Common myeloid progenitor, CD34-positive (primary cell): ENCODE measurements around the gene POLR2J2. TPM values are rescaled to one million over a fixed set of nuclear protein-coding genes. Genes with fewer than 3 reads are reported as not detected.
A peak's percentile ranks its signal among the peaks of the same experiment; 100 is the strongest.
"Not testable (repeated sequence)": the region's sequence is repeated elsewhere in the genome, so short reads cannot be mapped to it uniquely, and the experiment has no call there.

Source experiments
- CTCF ChIA-PET: fragments of 350-600 bp; sonication (Branson Sonifier 250); formaldehyde crosslinking; loops from one replicate; lab custom pipeline; 2021; ENCODE audit warnings: antibody characterized with exemption; lab: Charles Lee
- POLR2A ChIA-PET: fragments of 350-600 bp; sonication (Branson Sonifier 250); formaldehyde crosslinking; loops from one replicate; lab custom pipeline; 2021; ENCODE audit warnings: antibody characterized with exemption; lab: Charles Lee
- DNase-seq, 3 donors: peaks; one replicate each; pipeline versions ENCODE4 v3.0.0 to v3.0.0-alpha.2; 2013
- H3K27ac ChIP-seq, 2 experiments: 1 replicate in 1 of 2; 2 replicates in 1 of 2; pipeline ENCODE4 v1.7.0; 2013; ENCODE audit warnings: inconsistent platforms in 2 of 2, low read length in 2 of 2, mild to moderate bottlenecking in 2 of 2, low read depth in 1 of 2, moderate library complexity in 1 of 2; ENCODE audit not compliant: severe bottlenecking in 2 of 2, insufficient read depth in 1 of 2, poor library complexity in 1 of 2
- H3K27me3 ChIP-seq, 5 experiments: replicated peaks in 2 of 5; 1 replicate in 3 of 5; 2 replicates in 2 of 5; pipeline versions ENCODE4 v1.6.1 to v1.7.0; 2013; ENCODE audit warnings: low read length in 4 of 5, mild to moderate bottlenecking in 2 of 5, moderate library complexity in 2 of 5, inconsistent platforms in 1 of 5; ENCODE audit not compliant: insufficient read depth in 5 of 5, control insufficient read depth in 4 of 5
- H3K36me3 ChIP-seq, 4 experiments: 1 replicate in 2 of 4; 2 replicates in 2 of 4; pipeline versions ENCODE4 v1.6.1 to v1.7.0; 2013; ENCODE audit warnings: low read length in 3 of 4, control low read depth in 1 of 4, mild to moderate bottlenecking in 1 of 4; ENCODE audit not compliant: control insufficient read depth in 4 of 4, insufficient read depth in 4 of 4
- H3K4me1 ChIP-seq, 4 experiments: 1 replicate in 3 of 4; 2 replicates in 1 of 4; pipeline versions ENCODE4 v1.6.1 to v1.7.1; 2013; ENCODE audit warnings: low read length in 3 of 4, mild to moderate bottlenecking in 3 of 4, control low read depth in 1 of 4, inconsistent platforms in 1 of 4, moderate library complexity in 1 of 4; ENCODE audit not compliant: control insufficient read depth in 4 of 4, insufficient read depth in 4 of 4; ENCODE audit errors: control extremely low read depth in 1 of 4
- H3K4me3 ChIP-seq, 7 experiments: 1 replicate in 4 of 7; 2 replicates in 3 of 7; pipeline versions ENCODE4 v1.5.1 to v1.7.0; 2013; ENCODE audit warnings: mild to moderate bottlenecking in 7 of 7, low read length in 6 of 7, moderate library complexity in 6 of 7, inconsistent platforms in 2 of 7, low read depth in 2 of 7, control low read depth in 1 of 7; ENCODE audit not compliant: insufficient read depth in 4 of 7, control insufficient read depth in 1 of 7; ENCODE audit errors: extremely low read depth in 1 of 7
- H3K9me3 ChIP-seq, 5 experiments: 1 replicate in 4 of 5; 2 replicates in 1 of 5; pipeline versions ENCODE4 v1.6.1 to v1.7.1; 2013; ENCODE audit warnings: low read length in 4 of 5, mild to moderate bottlenecking in 2 of 5, inconsistent platforms in 1 of 5, low read depth in 1 of 5, moderate library complexity in 1 of 5; ENCODE audit not compliant: control insufficient read depth in 4 of 5, insufficient read depth in 2 of 5; ENCODE audit errors: control extremely low read depth in 1 of 5
- WGBS: methylation state at CpG from one replicate; pipeline ENCODE4 v1.1.5; 2013; ENCODE audit not compliant: insufficient coverage; 5-methylcytosine and 5-hydroxymethylcytosine counted together
- polyA plus RNA-seq: library from polyadenylated mRNA; unstranded; fragments of 120-200 nt; gene quantifications from one replicate; pipeline ENCODE4 v1.2.1, GENCODE V29; 2013

POLR2J2 gene
- polyA plus RNA-seq: 3.5 TPM

DNA sequence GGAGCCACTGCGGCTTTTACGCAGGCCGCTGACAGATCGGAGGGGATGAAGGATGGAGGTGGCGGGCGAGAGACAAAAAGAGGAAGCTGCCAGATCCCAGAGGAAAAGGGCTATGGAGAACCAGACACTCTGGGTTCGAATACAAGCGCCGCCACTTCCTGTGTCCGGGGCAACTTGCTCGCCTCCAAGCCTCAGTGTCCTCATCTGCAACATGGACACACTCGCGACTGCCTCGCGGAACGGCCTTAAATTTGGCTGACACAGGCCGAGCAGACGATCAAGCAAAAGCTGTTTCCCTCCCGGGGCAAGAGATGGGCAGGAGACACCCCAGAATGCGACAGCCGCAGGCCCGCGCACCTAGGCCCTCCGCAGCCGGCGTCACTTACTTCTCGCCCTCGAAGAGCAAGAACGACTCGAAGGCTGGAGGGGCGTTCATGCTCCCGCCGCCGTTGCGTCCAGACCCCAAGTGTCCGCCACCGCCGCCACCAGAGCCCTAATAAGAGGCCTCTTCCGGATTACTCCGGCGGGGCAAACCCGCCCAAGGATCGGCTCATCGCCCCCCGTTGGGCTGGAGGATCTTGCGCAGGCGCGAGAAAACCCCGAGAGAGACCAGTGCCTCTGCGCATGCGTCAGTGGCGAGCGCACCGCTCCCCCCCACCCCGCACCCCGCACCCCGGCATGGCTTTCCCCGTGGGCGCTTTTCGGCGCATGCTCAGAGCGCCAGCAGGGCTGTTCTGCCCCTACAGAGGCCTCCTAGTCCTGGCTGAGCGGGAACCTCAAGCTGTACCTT is at the start of gene POLR2J2:
POLR2J2 (minus strand) TSS at position 498 of the 790 bp plus-strand sequence; CDS start at position 436, 62 bp downstream.
- H3K27me3 ChIP-seq, H3K9me3 ChIP-seq, H3K4me1 ChIP-seq, H3K27ac ChIP-seq, POLR2A ChIA-PET, CTCF ChIA-PET, H3K36me3 ChIP-seq: not testable (repeated sequence)
- no CpG with 5 or more reads among the region's 63 CpGs for WGBS
- peak within 1 kb of the TSS in 3 of 7 experiments; percentile 59 to 70 (median 69) for H3K4me3 ChIP-seq
- DNase-seq: peak in 2 of 3 donors; percentile 74 to 79

DNA sequence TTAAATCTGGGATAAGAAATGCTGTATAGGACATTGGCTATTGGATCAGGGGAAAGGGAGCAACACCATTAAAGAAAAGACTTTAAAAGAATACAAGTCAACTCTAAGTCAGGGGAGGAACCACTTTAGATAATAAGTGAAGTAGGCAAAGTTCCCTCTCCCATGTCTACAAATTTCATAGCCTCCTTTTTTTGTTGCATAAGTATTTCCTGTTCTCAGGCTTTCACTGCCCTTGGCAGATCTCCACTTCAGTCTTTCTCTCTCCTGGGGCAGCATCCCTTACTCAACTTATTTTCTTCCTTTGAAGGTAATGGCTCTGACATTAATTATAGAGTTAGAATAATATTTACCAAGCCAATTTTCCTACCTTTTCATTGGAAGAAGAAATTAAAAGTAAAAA is 47.0 kb upstream of the POLR2J2 start:
- H3K9me3 ChIP-seq, H3K27ac ChIP-seq, H3K4me1 ChIP-seq, H3K27me3 ChIP-seq, POLR2A ChIA-PET, H3K4me3 ChIP-seq, CTCF ChIA-PET, H3K36me3 ChIP-seq, DNase-seq: not testable (repeated sequence)

DNA sequence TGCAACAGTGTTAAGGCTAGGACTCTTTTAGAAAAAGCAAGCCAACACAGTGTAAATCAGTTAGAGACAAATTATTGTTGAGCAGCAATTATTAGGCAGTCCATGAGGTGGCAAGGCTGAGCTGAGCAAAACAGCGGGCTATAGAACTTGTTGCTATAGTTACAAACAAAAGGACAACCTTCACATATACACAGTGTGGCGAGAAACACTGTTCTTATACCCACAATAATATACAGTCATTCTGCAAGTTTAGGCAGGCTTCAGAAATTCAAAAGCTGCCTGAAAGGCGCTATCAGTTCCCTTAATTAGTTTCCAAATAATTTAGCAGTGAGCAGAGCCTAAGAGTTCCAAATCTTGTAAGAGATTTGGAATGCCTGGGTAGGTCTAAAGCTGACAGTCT is 44.3 kb upstream of the POLR2J2 start:
- POLR2A ChIA-PET: not testable (repeated sequence)

DNA sequence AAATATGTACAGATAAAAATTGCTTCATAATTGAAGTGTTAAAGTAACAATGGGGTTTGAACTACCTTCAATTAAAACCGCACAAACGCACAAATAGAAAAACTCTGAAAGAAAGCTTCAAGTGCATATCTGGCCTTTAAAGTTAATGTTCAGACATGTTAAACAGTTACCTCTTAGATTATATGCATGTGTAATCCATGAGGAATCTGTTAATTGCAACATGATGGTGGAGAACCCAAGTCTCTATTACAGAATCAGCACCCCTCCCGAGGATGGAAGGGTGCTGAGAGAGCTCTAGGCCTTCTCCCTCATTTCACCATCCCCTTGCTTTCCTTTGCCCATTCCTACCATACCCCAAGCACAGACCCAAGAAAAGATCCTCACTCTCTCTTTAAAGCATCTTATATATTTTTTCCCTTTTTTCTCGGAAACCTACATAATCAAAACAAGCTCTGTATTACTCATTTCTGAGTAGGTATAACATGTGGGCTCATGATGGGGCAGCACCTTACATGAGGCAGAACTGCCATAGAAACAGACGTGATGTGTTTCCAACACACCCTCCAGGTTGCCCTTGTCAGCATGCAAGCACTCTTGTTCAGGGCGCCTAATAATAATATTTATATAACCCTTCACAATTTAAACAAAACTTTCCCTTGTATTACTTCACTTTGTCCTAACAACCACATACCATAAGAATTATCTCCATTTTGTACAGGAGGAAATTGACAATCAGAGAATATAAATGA is 43.5 kb upstream of the POLR2J2 start:
- CTCF ChIA-PET, DNase-seq, POLR2A ChIA-PET, H3K27ac ChIP-seq, H3K36me3 ChIP-seq, H3K4me1 ChIP-seq, H3K9me3 ChIP-seq, H3K4me3 ChIP-seq, H3K27me3 ChIP-seq: not testable (repeated sequence)
- WGBS: no CpG with 5 or more reads among the region's 6 CpGs

More for the DNA sequence above, 44.3 kb upstream of the POLR2J2 start:
- H3K4me3 ChIP-seq, H3K27ac ChIP-seq, H3K9me3 ChIP-seq, H3K36me3 ChIP-seq, H3K27me3 ChIP-seq, CTCF ChIA-PET, H3K4me1 ChIP-seq: not testable (repeated sequence)
- 100% methylated on average over 2 of the region's 3 CpGs for WGBS
- DNase-seq: peak in 2 of 3 donors; percentile 27 to 47

DNA sequence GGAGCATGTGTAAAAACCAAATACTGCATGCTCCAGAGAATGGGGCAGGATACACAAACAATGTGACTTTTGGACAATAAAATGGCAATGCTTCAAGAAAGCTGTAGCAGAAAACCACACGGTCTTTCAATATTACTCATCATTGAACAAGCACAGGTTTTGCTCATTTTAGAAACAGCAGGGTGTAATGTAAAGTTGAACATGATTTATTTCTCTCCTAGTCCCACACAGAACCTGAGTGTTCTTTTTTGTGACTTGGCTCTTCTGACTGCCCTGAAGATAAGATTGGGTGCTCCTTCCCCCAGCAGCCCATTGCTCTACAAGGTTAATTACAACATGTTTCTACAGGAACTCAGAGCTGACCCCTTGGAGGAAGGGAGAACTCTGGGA is 42.2 kb upstream of the POLR2J2 start:
- not testable (repeated sequence) for DNase-seq

DNA sequence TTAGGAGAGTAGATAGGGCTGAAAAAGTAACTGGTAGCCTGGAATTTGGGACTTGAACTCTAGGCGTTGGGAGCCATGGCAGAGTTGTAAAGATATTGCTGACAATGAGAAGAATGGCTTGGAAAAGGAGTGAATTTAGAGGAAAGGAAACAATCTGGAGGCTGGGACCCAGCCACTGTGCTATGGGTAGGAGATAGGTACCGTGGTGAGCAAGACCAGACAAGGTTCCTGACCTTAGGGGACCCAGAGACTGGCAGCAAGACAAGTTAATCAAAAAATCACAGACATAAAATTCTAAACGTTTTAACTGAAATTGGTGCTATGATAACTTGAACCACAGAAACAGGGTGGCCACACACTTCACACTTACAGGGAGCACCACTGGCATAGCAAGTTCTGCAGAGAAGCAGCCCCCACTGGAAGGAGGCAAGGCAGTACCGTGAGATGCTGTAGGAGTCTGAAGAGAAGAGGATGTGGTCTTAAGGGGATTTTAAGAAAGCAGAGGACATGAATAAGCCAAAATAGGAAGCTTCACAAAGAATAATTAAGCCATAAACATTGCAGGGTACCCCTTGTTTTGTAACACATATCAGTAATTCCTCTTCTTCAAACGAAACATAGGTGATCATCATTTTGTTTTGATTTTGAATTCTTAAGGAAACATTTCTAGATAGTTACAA is 41.7 kb upstream of the POLR2J2 start:
- 93% methylated on average over 2 of the region's 5 CpGs for WGBS
- H3K27ac ChIP-seq, H3K36me3 ChIP-seq, CTCF ChIA-PET, H3K4me3 ChIP-seq, H3K27me3 ChIP-seq, H3K4me1 ChIP-seq, POLR2A ChIA-PET, H3K9me3 ChIP-seq: not testable (repeated sequence)
- DNase-seq: peak in 2 of 3 donors; percentile 57 to 68

More for the DNA sequence above, 42.2 kb upstream of the POLR2J2 start:
- CTCF ChIA-PET, H3K4me1 ChIP-seq, H3K27me3 ChIP-seq, H3K9me3 ChIP-seq, POLR2A ChIA-PET, H3K27ac ChIP-seq, H3K4me3 ChIP-seq, H3K36me3 ChIP-seq: not testable (repeated sequence)
- WGBS: no CpG with 5 or more reads among the region's 1 CpG
